ENCODE results near the gene ITGB2.

ITGB2 gene

DNA sequence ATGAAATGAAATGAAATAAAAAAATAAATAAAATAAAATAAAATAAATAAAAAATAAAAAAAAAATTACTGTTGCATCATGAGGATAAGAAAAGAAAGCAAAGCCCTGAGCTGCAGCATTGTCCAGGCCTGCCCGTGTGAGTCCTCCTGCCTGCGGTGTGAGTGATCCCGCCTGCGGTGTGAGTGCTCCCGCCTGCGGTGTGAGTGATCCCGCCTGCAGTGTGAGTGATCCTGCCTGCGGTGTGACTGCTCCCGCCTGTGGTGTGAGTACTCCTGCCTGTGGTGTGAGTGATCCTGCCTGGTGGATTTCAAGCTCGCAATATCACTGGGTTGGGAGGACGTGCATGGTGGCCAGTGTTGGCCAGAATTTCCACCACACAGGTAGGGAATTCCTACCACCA, 24.8 kb downstream of the ITGB2 start:
- Histone ChIP-seq H3K27me3 (ENCODE audit: insufficient read depth, low read length) (peaks cover 8% of the 10 kb centered on the region), H3K79me2 (ENCODE audit: insufficient read depth, low read length) (no peaks in the 10 kb centered on the region), H3K9me2 (ENCODE audit: low read depth, low read length) (no peaks in the 10 kb centered on the region), H3K27ac (ENCODE audit: low read depth, low read length, poor library complexity, severe bottlenecking) (no peak overlapping the region), H3K4me1 (ENCODE audit: insufficient read depth, low read length, severe bottlenecking) (no peaks in the 10 kb centered on the region), H3K9me3 (ENCODE audit: low read length) (no peaks in the 10 kb centered on the region), H3K9ac (ENCODE audit: low read length) (no peak overlapping the region), H3K4me3 (ENCODE audit: low read depth, low read length, poor library complexity, severe bottlenecking) (no peak overlapping the region), H3K36me3 (ENCODE audit: insufficient read depth, low read length) (no peaks in the 10 kb centered on the region), H3F3A (ENCODE audit: insufficient read depth, low read length) (no peaks in the 10 kb centered on the region), H2AFZ (ENCODE audit: low read length) (no peak overlapping the region), H4K20me1 (ENCODE audit: insufficient read depth, low read length) (no peaks in the 10 kb centered on the region), H3K4me2 (ENCODE audit: low read length) (no peak overlapping the region)
- TF ChIP-seq EZH2 (IDR thresholded peaks at IDR 0.05; ENCODE audit: borderline replicate concordance, low read length) = no peak

DNA sequence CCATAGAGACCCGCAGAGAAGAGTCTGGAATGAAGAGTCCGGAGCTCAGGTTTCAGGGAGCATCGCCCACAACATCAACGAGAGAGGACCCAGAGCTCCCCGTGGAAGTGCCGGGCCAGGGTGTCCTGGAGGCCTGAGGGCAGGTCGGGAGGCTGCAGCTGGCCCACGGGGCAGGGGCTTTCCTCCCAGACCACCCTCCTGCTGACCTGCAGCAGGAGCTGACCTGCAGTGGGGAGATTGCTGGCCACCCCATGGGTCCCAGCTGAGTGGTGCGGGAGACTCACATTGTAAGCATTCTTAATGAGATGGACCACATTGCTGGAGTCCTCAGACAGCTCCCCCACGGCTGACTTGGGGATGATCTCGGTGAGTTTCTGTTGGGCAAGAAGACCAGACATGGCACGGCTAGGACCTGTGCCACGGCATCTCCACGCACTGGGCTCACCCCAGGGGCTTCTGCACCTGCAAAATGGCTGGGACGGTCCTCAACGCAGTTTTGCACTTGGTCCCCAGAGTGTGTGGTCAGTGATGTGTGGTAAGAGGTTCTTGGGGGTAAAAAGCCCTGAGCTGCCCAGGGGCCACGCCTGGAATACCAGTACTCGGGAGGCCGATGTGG, 25.9 kb downstream of the ITGB2 start:
- Histone ChIP-seq H3K9me2 (ENCODE audit: low read depth, low read length) (no peaks in the 10 kb centered on the region), H3K4me2 (ENCODE audit: low read length) (no peak overlapping the region), H2AFZ (ENCODE audit: low read length) (no peak overlapping the region), H3K27ac (ENCODE audit: low read depth, low read length, poor library complexity, severe bottlenecking) (no peak overlapping the region), H3F3A (ENCODE audit: insufficient read depth, low read length) (no peaks in the 10 kb centered on the region), H4K20me1 (ENCODE audit: insufficient read depth, low read length) (no peaks in the 10 kb centered on the region), H3K36me3 (ENCODE audit: insufficient read depth, low read length) (no peaks in the 10 kb centered on the region), H3K4me1 (ENCODE audit: insufficient read depth, low read length, severe bottlenecking) (no peaks in the 10 kb centered on the region), H3K27me3 (ENCODE audit: insufficient read depth, low read length) (peaks cover 8% of the 10 kb centered on the region), H3K9ac (ENCODE audit: low read length) (no peak overlapping the region), H3K9me3 (ENCODE audit: low read length) (no peaks in the 10 kb centered on the region), H3K79me2 (ENCODE audit: insufficient read depth, low read length) (no peaks in the 10 kb centered on the region), H3K4me3 (ENCODE audit: low read depth, low read length, poor library complexity, severe bottlenecking) (no peak overlapping the region)
- TF ChIP-seq EZH2 (IDR thresholded peaks at IDR 0.05; ENCODE audit: borderline replicate concordance, low read length) = no peak
- TF ChIP-seq, protein P1, sequence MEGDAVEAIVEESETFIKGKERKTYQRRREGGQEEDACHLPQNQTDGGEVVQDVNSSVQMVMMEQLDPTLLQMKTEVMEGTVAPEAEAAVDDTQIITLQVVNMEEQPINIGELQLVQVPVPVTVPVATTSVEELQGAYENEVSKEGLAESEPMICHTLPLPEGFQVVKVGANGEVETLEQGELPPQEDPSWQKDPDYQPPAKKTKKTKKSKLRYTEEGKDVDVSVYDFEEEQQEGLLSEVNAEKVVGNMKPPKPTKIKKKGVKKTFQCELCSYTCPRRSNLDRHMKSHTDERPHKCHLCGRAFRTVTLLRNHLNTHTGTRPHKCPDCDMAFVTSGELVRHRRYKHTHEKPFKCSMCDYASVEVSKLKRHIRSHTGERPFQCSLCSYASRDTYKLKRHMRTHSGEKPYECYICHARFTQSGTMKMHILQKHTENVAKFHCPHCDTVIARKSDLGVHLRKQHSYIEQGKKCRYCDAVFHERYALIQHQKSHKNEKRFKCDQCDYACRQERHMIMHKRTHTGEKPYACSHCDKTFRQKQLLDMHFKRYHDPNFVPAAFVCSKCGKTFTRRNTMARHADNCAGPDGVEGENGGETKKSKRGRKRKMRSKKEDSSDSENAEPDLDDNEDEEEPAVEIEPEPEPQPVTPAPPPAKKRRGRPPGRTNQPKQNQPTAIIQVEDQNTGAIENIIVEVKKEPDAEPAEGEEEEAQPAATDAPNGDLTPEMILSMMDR (IDR thresholded peaks at IDR 0.05; ENCODE audit: low read length) = no peak

DNA sequence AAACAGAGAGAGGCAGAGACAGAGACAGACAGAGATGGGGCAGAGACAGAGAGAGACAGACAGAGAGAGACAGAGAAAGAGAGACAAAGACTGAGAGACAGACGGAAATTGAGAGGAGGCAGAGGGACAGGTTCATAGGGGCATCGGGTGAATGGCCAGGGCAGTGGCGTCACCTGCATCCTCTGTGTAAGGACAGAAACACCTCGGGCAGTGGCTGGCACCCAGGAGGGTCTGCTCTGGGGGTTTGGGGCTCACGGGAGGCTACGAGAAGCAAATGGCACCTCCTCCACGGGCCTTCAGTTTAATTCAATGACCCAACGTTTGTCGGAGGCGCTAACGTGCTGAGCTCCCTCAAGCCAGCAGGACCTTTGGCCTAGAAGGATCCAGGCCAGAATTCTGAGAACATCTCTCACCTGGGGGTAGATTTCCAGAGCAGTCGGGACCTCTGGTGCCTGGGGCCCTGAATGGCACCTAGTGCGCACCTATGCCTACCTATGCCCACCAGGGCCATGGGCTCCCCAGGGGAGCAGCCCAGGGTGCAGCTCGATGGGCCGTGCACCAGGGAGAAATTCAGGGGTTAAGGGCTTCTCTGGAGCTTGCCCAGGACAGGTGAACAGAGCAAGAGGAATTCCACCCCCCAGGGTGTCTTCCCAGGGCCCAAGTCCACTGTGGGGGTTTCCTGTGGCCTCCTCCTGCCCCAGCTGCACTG, 26.6 kb downstream of the ITGB2 start:
- Histone ChIP-seq H3F3A (ENCODE audit: insufficient read depth, low read length) (no peaks in the 10 kb centered on the region), H3K9ac (ENCODE audit: low read length) (no peak overlapping the region), H3K79me2 (ENCODE audit: insufficient read depth, low read length) (no peaks in the 10 kb centered on the region), H3K27ac (ENCODE audit: low read depth, low read length, poor library complexity, severe bottlenecking) (no peak overlapping the region), H3K27me3 (ENCODE audit: insufficient read depth, low read length) (peaks cover 8% of the 10 kb centered on the region), H3K36me3 (ENCODE audit: insufficient read depth, low read length) (no peaks in the 10 kb centered on the region), H4K20me1 (ENCODE audit: insufficient read depth, low read length) (no peaks in the 10 kb centered on the region), H3K9me3 (ENCODE audit: low read length) (no peaks in the 10 kb centered on the region), H3K4me1 (ENCODE audit: insufficient read depth, low read length, severe bottlenecking) (no peaks in the 10 kb centered on the region), H3K4me3 (ENCODE audit: low read depth, low read length, poor library complexity, severe bottlenecking) (no peak overlapping the region), H3K4me2 (ENCODE audit: low read length) (no peak overlapping the region), H2AFZ (ENCODE audit: low read length) (no peak overlapping the region), H3K9me2 (ENCODE audit: low read depth, low read length) (no peaks in the 10 kb centered on the region)
- TF ChIP-seq EZH2 (IDR thresholded peaks at IDR 0.05; ENCODE audit: borderline replicate concordance, low read length) = no peak
- TF ChIP-seq, protein P1 (IDR thresholded peaks at IDR 0.05; ENCODE audit: low read length) = no peak

DNA sequence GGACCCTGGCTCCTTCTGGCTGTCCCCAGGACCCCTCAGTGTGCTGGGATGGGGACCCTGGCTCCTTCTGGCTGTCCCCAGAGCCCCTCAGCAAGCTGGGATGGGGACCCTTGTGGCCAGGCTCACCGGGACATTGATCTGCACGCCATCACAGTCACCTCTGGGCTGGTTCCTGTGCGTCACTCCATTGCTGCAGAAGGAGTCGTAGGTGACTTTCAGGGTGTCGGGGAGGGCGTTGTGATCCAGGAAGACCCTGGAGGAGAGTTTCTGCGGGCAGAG, 27.5 kb downstream of the ITGB2 start:
- no peak overlapping the region for H3K4me3 ChIP-seq (ENCODE audit: low read depth, low read length, poor library complexity, severe bottlenecking)
- H3K4me2 ChIP-seq (ENCODE audit: low read length) = no peak overlapping the region
- H3K9me3 ChIP-seq (ENCODE audit: low read length) = no peaks in the 10 kb centered on the region
- H3F3A ChIP-seq (ENCODE audit: insufficient read depth, low read length) = no peaks in the 10 kb centered on the region
- H3K36me3 ChIP-seq (ENCODE audit: insufficient read depth, low read length) = no peaks in the 10 kb centered on the region
- no peak overlapping the region for H3K9ac ChIP-seq (ENCODE audit: low read length)
- peaks cover 8% of the 10 kb centered on the region for H3K27me3 ChIP-seq (ENCODE audit: insufficient read depth, low read length)
- no peak for TF ChIP-seq EZH2 (IDR thresholded peaks at IDR 0.05; ENCODE audit: borderline replicate concordance, low read length)
- TF ChIP-seq, protein P1 (IDR thresholded peaks at IDR 0.05; ENCODE audit: low read length) = no peak
- no peak overlapping the region for H2AFZ ChIP-seq (ENCODE audit: low read length)
- H3K27ac ChIP-seq (ENCODE audit: low read depth, low read length, poor library complexity, severe bottlenecking) = no peak overlapping the region
- H4K20me1 ChIP-seq (ENCODE audit: insufficient read depth, low read length) = no peaks in the 10 kb centered on the region
- H3K79me2 ChIP-seq (ENCODE audit: insufficient read depth, low read length) = no peaks in the 10 kb centered on the region
- H3K9me2 ChIP-seq (ENCODE audit: low read depth, low read length) = no peaks in the 10 kb centered on the region
- no peaks in the 10 kb centered on the region for H3K4me1 ChIP-seq (ENCODE audit: insufficient read depth, low read length, severe bottlenecking)

Measured in OCI-LY1 (cell line).